ENCODE data around the gene MED12. TPM values are rescaled to one million over a fixed set of nuclear protein-coding genes. Genes with fewer than 3 reads are reported as not detected.

MED12 gene
- total RNA-seq, 1 donor from 2014 or later = 76.3 TPM

GRCh38 chrX:71107762-71108360 lies 10.5 kb upstream of the MED12 start:
- H3K36me3 Mint-ChIP-seq (ENCODE audit: low read depth) = peaks cover 2% of the 10 kb centered on the region
- no peaks in the 10 kb centered on the region for H3K27me3 Mint-ChIP-seq (ENCODE audit: low read depth)
- peaks cover 7% of the 10 kb centered on the region for H3K9me3 Mint-ChIP-seq
- TF ChIP-seq CTCF (conservative IDR thresholded peaks at IDR 0.05) = no peak
- H3K27ac Mint-ChIP-seq (ENCODE audit: unreplicated experiment) = peak overlapping the region; percentile 83
- no peak for DNase-seq (ENCODE audit: low read depth, low spot score)
- H3K4me1 Mint-ChIP-seq = peaks cover 45% of the 10 kb centered on the region
- peak overlapping the region; percentile 44 for H3K4me3 Mint-ChIP-seq

DNA sequence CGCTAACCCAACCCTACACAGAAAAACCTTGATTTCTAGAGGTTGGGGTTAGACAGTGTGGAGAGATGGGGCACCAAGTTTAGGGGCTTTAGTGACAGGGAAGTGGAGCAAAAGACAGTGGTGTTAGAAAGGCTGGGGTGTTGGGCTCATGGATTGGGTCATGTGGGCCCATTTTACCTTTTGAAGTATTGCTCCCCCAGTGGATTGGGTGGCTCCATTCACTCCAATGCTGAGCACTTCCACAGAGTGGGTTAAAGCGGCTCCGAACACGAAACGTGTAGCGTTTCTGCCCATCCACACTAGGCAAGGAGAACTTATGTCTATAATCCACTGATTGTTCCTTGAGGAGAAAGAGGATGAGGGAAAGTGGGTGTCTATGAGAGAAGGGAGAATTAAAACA lies 9.3 kb upstream of the MED12 start:
- DNase-seq (ENCODE audit: low read depth, low spot score) = no peak
- Mint-ChIP-seq H3K4me3 (no peak overlapping the region), H3K27ac (ENCODE audit: unreplicated experiment) (no peak overlapping the region), H3K36me3 (ENCODE audit: low read depth) (peaks cover 2% of the 10 kb centered on the region), H3K27me3 (ENCODE audit: low read depth) (no peaks in the 10 kb centered on the region), H3K4me1 (peaks cover 36% of the 10 kb centered on the region), H3K9me3 (peaks cover 10% of the 10 kb centered on the region)
- TF ChIP-seq CTCF (conservative IDR thresholded peaks at IDR 0.05) = no peak

- H3K9me3 Mint-ChIP-seq = peaks cover 11% of the 10 kb centered on the region
- no peak for DNase-seq (ENCODE audit: low read depth, low spot score)
These were observed 7.1 kb upstream of the MED12 start, which contains the start of gene IL2RG for GRCh38 chrX:71111141-71111843. Gene IL2RG (minus strand): TSS chrX:71111577. CDS start chrX:71111539, 38 bp downstream.

GRCh38 chrX:71111921-71112431 lies 6.4 kb upstream of the MED12 start:
- Mint-ChIP-seq H3K4me3 (no peak overlapping the region), H3K27me3 (ENCODE audit: low read depth) (no peaks in the 10 kb centered on the region), H3K27ac (ENCODE audit: unreplicated experiment) (peak overlapping the region; percentile 0), H3K9me3 (peaks cover 8% of the 10 kb centered on the region), H3K36me3 (ENCODE audit: low read depth) (no peaks in the 10 kb centered on the region), H3K4me1 (peaks cover 17% of the 10 kb centered on the region)
- DNase-seq (ENCODE audit: low read depth, low spot score) = no peak
- no peak for TF ChIP-seq CTCF (conservative IDR thresholded peaks at IDR 0.05)

More at GRCh38 chrX:71111141-71111843, 7.1 kb upstream of the MED12 start, which contains the start of gene IL2RG:
- Mint-ChIP-seq H3K36me3 (ENCODE audit: low read depth) (no peaks in the 10 kb centered on the region), H3K27ac (ENCODE audit: unreplicated experiment) (peak within 1 kb of the TSS; percentile 0), H3K4me3 (no peak within 1 kb of the TSS), H3K4me1 (peaks cover 20% of the 10 kb centered on the region), H3K27me3 (ENCODE audit: low read depth) (no peaks in the 10 kb centered on the region)
- TF ChIP-seq CTCF (conservative IDR thresholded peaks at IDR 0.05) = no peak

- Mint-ChIP-seq H3K9me3 (peaks cover 5% of the 10 kb centered on the region), H3K36me3 (ENCODE audit: low read depth) (peaks cover 6% of the 10 kb centered on the region), H3K4me1 (no peaks in the 10 kb centered on the region), H3K4me3 (peak overlapping the region; percentile 31), H3K27me3 (ENCODE audit: low read depth) (no peaks in the 10 kb centered on the region), H3K27ac (ENCODE audit: unreplicated experiment) (no peak overlapping the region)
- no peak for DNase-seq (ENCODE audit: low read depth, low spot score)
- TF ChIP-seq CTCF (conservative IDR thresholded peaks at IDR 0.05) = no peak
These were observed 1.0 kb upstream of the MED12 start for GRCh38 chrX:71117358-71117757.
